ENCODE data around the gene ACOX2. TPM values are rescaled to one million over a fixed set of nuclear protein-coding genes. Genes with fewer than 3 reads are reported as not detected.

ACOX2 gene
- total and polyA plus RNA-seq, 2 of the 13 experiments (the other 11 are each of a cell fraction or from before 2014, with no cell fraction given), result 42.6 to 98.5 TPM

DNA sequence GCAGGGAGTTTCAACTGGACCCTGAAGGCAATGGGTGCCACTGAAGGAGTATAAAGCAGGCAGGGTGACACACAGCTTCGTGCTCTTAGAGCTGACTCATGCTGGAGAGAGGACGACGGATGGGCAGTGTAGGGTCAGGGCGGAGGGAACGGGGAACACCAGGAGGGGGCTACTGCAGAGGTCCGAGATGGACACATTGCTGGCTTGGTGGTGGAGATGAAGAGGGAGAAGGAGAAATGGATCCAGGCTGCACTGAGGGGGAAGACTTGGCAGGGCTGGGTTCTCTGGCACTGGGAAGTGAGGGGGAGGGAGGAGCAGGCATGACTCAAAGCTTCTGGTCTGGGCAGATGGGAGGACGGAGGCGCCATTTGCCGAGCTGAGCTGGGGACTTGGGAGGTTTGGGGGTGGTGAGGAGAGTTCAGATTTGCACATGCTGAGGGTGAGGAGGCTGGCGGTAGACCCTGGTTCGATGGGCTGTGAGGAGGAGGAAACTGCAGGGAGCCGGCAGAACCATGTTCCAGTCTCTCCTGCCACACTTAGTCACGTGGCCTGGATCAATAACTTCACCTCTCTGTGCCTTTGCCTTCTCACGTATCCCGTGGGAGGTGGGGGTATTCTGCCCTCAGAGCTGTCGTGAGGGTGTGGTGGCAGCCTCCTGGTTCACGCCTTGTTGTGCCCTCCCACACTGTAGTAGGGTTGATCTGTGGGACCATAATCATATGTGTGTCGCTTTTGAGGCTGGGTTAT, 49.7 kb downstream of the ACOX2 start (continued):
- TF ChIP-seq, protein P1, sequence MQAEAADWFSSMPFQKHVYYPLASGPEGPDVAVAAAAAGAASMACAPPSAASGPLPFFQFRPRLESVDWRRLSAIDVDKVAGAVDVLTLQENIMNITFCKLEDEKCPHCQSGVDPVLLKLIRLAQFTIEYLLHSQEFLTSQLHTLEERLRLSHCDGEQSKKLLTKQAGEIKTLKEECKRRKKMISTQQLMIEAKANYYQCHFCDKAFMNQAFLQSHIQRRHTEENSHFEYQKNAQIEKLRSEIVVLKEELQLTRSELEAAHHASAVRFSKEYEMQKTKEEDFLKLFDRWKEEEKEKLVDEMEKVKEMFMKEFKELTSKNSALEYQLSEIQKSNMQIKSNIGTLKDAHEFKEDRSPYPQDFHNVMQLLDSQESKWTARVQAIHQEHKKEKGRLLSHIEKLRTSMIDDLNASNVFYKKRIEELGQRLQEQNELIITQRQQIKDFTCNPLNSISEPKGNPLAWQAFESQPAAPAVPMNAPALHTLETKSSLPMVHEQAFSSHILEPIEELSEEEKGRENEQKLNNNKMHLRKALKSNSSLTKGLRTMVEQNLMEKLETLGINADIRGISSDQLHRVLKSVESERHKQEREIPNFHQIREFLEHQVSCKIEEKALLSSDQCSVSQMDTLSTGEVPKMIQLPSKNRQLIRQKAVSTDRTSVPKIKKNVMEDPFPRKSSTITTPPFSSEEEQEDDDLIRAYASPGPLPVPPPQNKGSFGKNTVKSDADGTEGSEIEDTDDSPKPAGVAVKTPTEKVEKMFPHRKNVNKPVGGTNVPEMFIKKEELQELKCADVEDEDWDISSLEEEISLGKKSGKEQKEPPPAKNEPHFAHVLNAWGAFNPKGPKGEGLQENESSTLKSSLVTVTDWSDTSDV (CRISPR knock-in tag; IDR thresholded peaks at IDR 0.05), result no peak
- TF ChIP-seq, protein P2, sequence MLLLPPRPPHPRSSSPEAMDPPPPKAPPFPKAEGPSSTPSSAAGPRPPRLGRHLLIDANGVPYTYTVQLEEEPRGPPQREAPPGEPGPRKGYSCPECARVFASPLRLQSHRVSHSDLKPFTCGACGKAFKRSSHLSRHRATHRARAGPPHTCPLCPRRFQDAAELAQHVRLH (CRISPR knock-in tag; IDR thresholded peaks at IDR 0.05; ENCODE audit: borderline replicate concordance, low read depth), result no peak
- TF ChIP-seq PITX1 (CRISPR knock-in tag; IDR thresholded peaks at IDR 0.05) (0 out of 2 replicates have a peak, but pooled peaks have one; percentile 15), ZNF607 (CRISPR knock-in tag; IDR thresholded peaks at IDR 0.05; ENCODE audit: borderline replicate concordance) (no peak), ZIK1 (CRISPR knock-in tag; IDR thresholded peaks at IDR 0.05; ENCODE audit: borderline replicate concordance, low read depth) (0 out of 2 replicates have a peak, but pooled peaks have one; percentile 59), ZFP41 (CRISPR knock-in tag; IDR thresholded peaks at IDR 0.05; ENCODE audit: borderline replicate concordance) (no peak), MTF1 (CRISPR knock-in tag; IDR thresholded peaks at IDR 0.05) (no peak), ZNF7 (CRISPR knock-in tag; IDR thresholded peaks at IDR 0.05) (no peak), FOSL2 (CRISPR knock-in tag; IDR thresholded peaks at IDR 0.05) (peak; percentile 54), ZNF430 (CRISPR knock-in tag; IDR thresholded peaks at IDR 0.05) (no peak), TBL1XR1 (IDR thresholded peaks at IDR 0.05; ENCODE audit: borderline replicate concordance, low read length, partially characterized antibody) (no peak), GATAD1 (CRISPR knock-in tag; IDR thresholded peaks at IDR 0.05) (no peak; the same call in 1 of the 2 replicates), ZNF256 (CRISPR knock-in tag; conservative IDR thresholded peaks at IDR 0.05) (no peak), NBN (conservative IDR thresholded peaks at IDR 0.05) (no peak), ZNF709 (CRISPR knock-in tag; IDR thresholded peaks at IDR 0.05) (peak; percentile 68; the same call in 1 of the 2 replicates), ZNF510 (CRISPR knock-in tag; IDR thresholded peaks at IDR 0.05; ENCODE audit: low read depth) (no peak), MED8 (CRISPR knock-in tag; IDR thresholded peaks at IDR 0.05; ENCODE audit: insufficient replicate concordance) (no peak), ZBTB8A (CRISPR knock-in tag; IDR thresholded peaks at IDR 0.05; ENCODE audit: borderline replicate concordance, low read depth) (no peak), PHF5A (CRISPR knock-in tag; IDR thresholded peaks at IDR 0.05; ENCODE audit: low read depth, unreplicated experiment) (no peak)
- TF ChIP-seq, protein P3, sequence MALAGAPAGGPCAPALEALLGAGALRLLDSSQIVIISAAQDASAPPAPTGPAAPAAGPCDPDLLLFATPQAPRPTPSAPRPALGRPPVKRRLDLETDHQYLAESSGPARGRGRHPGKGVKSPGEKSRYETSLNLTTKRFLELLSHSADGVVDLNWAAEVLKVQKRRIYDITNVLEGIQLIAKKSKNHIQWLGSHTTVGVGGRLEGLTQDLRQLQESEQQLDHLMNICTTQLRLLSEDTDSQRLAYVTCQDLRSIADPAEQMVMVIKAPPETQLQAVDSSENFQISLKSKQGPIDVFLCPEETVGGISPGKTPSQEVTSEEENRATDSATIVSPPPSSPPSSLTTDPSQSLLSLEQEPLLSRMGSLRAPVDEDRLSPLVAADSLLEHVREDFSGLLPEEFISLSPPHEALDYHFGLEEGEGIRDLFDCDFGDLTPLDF (CRISPR knock-in tag; IDR thresholded peaks at IDR 0.05), result no peak
- TF ChIP-seq, protein P4, sequence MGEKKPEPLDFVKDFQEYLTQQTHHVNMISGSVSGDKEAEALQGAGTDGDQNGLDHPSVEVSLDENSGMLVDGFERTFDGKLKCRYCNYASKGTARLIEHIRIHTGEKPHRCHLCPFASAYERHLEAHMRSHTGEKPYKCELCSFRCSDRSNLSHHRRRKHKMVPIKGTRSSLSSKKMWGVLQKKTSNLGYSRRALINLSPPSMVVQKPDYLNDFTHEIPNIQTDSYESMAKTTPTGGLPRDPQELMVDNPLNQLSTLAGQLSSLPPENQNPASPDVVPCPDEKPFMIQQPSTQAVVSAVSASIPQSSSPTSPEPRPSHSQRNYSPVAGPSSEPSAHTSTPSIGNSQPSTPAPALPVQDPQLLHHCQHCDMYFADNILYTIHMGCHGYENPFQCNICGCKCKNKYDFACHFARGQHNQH (CRISPR knock-in tag; IDR thresholded peaks at IDR 0.05), result no peak
- TF ChIP-seq, protein P5, sequence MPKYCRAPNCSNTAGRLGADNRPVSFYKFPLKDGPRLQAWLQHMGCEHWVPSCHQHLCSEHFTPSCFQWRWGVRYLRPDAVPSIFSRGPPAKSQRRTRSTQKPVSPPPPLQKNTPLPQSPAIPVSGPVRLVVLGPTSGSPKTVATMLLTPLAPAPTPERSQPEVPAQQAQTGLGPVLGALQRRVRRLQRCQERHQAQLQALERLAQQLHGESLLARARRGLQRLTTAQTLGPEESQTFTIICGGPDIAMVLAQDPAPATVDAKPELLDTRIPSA (CRISPR knock-in tag; IDR thresholded peaks at IDR 0.05; ENCODE audit: borderline replicate concordance), result no peak
- TF ChIP-seq, protein P6, sequence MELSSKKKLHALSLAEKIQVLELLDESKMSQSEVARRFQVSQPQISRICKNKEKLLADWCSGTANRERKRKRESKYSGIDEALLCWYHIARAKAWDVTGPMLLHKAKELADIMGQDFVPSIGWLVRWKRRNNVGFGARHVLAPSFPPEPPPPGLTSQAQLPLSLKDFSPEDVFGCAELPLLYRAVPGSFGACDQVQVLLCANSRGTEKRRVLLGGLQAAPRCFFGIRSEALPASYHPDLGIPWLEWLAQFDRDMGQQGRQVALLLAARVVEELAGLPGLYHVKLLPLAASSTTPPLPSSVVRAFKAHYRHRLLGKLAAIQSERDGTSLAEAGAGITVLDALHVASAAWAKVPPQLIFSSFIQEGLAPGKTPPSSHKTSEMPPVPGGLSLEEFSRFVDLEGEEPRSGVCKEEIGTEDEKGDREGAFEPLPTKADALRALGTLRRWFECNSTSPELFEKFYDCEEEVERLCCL (CRISPR knock-in tag; IDR thresholded peaks at IDR 0.05; ENCODE audit: borderline replicate concordance), result no peak
